Epidermal melanocyte (primary cell): ENCODE measurements around the gene PPFIA1.
"Not testable (repeated sequence)": the region's sequence is repeated elsewhere in the genome, so short reads cannot be mapped to it uniquely, and the experiment has no call there.

Experiments
- DNase-seq: peaks from one replicate; pipeline ENCODE4 v3.0.0; 2011; ENCODE audit warnings: low spot score; ENCODE audit not compliant: insufficient read length

Gene PPFIA1

DNA sequence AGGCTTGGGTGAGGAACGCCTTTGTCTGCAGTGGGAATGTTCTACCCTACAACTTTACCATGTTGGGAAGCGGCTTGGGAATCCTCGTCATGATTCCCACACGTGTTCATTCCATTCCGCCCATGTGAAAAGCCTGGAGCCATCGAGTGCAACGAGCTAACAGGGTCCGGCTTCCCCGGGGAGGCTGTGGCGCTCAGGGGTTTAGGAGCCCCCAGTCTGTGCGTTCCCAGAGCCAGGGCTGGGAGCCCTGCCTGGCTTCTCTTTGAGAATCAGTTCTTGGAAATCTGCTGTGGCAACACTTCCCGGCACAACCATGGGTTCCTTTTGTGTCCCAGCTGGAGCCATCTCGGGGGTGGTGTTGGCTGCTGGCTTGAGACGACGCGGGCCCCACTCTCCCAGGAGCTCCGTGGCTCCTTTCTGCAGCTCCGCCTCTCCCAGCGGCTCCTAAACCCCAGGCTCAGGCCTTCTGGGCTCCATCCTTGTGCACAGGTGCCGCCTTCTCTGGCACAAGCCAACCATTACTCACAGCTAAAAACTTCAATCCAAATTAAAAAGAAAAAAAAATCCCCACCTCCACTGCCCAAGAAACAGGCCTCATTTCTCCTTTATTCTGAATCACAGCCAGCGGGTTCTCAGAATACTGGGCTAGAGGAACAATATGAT is 18.7 kb upstream of the PPFIA1 start:
- no peak for DNase-seq

DNA sequence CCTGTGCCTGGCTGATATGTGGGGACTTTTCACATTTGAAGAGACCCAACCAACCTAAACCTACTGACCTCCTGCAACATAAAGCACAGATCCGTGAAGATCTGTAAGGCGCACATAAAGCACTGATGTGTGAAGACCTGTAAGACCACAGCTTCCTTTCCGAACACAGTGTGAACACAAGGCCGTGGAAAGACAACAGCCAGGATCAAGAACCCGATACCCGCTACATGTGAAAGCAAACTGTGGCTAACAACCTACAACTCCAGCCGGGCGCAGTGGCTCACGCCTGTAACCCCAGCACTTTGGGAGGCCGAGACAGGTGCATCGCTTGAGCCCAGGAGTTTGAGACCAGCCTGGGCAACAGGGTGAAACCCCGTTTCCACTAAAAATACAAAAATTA is 17.6 kb upstream of the PPFIA1 start:
- DNase-seq = no peak

GRCh38 chr11:70255477-70256116 is 14.9 kb upstream of the PPFIA1 start:
- DNase-seq = no peak

- DNase-seq = not testable (repeated sequence)
Observed at GRCh38 chr11:70259077-70259476, 11.4 kb upstream of the PPFIA1 start.

GRCh38 chr11:70262951-70263350 is 7.5 kb upstream of the PPFIA1 start:
- no peak for DNase-seq

- no peak for DNase-seq
Observed at GRCh38 chr11:70263363-70263762, 7.1 kb upstream of the PPFIA1 start.

DNA sequence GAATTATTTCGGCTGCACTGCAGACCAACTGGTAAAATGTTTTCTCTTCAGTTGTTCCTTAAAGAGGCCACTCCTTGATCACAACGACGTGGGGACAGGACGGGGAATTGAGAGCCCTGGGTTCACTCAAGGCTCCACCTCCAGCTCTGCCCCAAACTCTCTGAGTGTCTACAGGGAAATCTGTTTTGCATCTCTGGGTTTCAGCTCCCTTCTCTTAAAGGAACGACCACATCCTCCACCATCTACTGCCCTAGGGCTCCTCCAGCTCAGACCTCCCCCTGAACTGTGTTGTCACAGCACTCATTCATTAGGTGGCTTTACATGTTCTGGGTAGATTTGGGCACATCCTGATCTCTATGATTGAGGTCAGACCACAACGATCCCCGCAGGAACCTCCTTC is 5.1 kb upstream of the PPFIA1 start:
- DNase-seq = no peak

DNA sequence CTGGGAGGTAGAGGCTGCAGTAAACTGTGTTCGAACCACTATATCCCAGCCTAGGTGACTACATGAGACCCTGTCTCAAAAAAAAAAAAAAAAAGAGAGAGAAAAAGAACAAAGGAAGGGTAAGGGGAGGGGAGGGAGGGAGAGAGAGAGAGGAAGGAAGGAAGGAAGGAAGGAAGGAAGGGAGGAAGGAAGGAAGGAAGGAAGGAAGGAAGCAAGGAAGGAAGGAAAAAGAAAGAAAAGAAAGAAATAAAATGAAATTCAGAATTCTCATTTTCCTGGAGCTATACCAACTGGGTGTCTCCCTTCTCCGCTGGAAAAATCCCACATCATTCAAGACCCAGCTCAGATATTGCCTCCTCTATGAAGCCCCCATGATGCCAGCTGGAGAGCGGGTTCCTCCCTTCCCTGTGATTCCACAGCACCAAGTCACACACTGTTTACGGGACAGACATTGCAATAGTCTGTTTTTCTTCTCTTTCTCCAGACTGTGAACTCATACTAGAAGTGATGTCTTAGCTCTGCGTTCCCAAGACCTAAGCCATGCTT is 3.0 kb upstream of the PPFIA1 start:
- no peak for DNase-seq

GRCh38 chr11:70268526-70268925 is 2.0 kb upstream of the PPFIA1 start:
- DNase-seq = no peak

DNA sequence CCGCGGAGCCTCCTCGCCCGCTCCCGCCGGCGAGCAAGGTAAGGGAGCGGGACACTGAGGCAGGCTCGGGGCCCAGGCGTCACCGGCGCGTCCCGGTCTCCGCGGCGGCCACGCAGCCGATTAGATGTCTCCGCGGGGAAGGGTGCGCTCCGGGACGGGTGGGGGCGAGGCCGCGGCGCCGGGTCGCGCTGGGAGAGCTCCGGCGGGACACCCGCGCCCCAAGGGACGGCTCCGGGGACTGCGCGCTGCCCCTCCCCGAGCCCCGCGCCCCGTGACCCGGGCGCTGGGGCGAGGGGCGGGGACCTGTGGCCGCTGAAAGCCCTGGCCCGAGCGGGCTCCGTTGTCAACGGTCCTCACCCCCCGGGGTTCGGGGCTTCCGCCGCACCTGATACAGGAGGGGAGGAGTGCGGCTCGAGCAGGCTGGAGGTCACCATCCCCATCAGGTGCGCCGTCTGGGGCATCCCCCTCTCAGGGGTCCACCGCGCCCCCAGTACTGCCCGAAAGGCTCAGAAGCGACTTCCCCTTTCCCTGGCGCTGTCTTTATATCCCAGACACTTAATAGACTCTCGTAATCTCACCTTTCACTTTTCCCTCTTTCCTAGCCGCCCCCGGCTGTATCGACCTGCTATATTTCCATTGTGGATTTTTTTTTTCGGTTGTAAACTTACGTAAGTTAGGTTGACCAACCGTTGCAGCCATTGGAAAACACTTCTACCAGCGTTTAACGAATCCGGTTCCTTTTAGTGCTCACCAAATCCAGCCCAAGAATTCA is 573 bp downstream of the PPFIA1 start:
- DNase-seq = no peak

GRCh38 chr11:70271649-70271953 is 1.1 kb downstream of the PPFIA1 start:
- DNase-seq = no peak

- DNase-seq = no peak
Observed at GRCh38 chr11:70272009-70272408, 1.5 kb downstream of the PPFIA1 start.

- no peak for DNase-seq
Observed at GRCh38 chr11:70278994-70279393, 8.5 kb downstream of the PPFIA1 start.

GRCh38 chr11:70281156-70281609 is 10.7 kb downstream of the PPFIA1 start:
- DNase-seq = no peak

- no peak for DNase-seq
Observed at GRCh38 chr11:70282012-70282411, 11.5 kb downstream of the PPFIA1 start.

DNA sequence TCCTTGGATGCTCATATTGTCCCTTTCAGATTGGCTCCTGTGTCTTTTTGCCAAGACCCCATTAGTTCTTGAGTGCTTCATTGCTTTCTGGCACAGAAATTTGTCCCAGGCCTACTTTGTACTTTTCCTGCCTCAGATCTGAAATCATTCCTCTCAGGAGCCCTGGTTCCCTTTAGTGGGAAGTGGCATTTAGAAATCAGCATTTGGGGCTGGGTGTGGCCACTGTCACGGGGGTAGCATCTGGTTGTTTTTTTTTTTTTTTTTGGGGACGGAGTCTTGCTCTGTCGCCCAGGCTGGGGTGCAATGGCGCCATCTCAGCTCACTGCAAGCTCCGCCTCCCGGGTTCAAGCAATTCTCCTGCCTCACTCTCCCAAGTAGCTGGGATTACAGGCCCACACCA is 18.2 kb downstream of the PPFIA1 start:
- DNase-seq = no peak

DNA sequence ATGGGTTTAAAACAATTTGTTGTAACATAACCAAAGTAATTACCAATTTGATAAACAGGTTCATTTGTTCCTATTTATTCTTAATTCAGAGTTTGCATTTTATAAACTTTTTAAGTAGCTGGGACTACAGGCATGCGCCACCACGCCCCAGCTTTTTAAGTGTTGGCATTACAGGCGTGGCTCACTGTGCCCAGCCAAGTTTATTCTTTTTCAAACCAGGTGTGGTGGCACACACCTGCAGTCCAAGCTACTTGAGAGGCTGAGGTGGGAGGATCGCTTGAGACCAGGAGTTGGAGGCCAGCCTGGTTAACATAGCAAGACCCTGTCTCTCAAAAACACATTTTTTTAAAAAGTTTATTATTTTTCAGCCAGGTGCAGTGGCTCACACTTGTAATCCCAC is 19.1 kb downstream of the PPFIA1 start:
- DNase-seq = no peak

- no peak for DNase-seq
Observed at GRCh38 chr11:70290361-70291065, 20.0 kb downstream of the PPFIA1 start.

- no peak for DNase-seq
Observed at GRCh38 chr11:70292166-70292565, 21.7 kb downstream of the PPFIA1 start.

GRCh38 chr11:70292863-70293262 is 22.4 kb downstream of the PPFIA1 start:
- DNase-seq = no peak

DNA sequence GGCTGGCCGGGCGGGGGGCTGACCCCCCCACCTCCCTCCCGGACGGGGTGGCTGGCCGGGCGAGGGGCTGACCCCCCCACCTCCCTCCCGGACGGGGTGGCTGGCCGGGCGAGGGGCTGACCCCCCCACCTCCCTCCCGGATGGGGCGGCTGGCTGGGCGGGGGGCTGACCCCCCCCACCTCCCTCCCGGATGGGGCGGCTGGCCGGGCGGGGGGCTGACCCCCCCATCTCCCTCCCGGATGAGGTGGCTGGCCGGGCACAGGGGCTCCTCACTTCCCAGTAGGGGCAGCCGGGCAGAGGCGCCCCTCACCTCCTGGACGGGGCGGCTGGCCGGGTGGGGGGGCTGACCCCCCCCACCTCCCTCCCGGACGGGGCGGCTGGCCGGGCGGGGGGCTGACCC is 24.7 kb downstream of the PPFIA1 start:
- not testable (repeated sequence) for DNase-seq

GRCh38 chr11:70296681-70297080 is 26.2 kb downstream of the PPFIA1 start:
- no peak for DNase-seq
